NCI-H2081 treated with DMSO at 0.1 percent for 48 hours (cell line): ENCODE measurements around the gene ARMH3.
"Not testable (repeated sequence)": the region's sequence is repeated elsewhere in the genome, so short reads cannot be mapped to it uniquely, and the experiment has no call there.

Experiments
- DNase-seq: peaks from one replicate; lab custom pipeline; 2025; lab: John Stamatoyannopoulos, UW

Gene ARMH3

DNA sequence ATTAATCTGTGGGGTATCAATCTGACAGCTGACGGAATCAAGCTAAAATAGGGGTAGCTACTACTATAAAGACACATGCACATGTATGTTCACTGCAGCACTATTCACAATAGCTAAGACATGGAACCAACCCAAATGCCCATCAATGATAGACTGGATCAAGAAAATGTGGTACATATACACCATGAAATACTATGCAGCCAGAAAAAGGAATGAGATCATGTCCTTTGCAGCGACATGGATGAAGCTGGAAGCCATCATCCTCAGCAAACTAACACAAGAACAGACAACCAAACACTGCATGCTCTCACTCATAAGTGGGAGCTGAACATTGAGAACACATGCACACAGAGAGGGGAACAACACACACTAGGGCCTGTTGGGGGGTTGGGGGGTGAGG, 75.3 kb downstream of the ARMH3 start:
- DNase-seq, result not testable (repeated sequence)

DNA sequence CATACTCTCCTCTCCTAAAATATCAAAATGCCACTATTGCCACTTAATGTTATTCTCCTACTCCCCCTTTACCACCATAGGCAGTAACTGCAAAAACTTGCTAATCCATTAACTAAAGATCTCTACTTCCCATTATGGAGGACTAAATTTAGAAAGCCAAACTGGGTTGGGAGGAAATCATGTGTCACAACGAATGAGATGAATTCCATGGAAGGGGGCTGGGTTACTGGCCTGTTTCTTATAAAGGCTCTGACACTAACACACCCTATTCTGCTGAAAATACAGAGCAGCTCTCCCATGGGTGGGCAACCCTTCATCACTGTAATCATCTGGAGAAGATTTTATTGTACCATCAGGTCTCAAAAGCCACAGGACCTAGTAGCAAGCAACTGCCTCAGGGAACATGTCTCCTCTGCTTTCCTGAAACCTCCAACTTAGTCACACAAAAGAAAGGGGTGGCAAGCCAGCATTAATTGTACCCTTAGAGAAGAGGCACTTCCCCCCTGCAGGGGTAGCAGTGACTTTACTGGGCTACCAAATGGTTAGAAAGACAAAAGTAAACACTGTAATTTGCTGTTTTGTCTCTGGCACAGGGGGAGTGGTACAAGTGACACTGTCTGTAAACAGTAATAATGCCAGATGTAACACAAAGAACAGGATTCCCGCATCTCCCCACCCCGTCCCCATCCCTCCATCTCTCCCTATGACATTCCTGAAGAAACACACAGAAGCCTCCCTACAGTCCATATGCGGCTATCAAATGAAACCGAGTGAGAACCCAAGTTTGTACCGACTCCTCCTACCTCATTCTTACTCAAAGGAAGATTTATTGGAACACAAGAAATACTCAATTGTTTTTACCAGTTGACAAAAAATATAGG, 81.6 kb downstream of the ARMH3 start:
- DNase-seq, result peak; percentile 59

DNA sequence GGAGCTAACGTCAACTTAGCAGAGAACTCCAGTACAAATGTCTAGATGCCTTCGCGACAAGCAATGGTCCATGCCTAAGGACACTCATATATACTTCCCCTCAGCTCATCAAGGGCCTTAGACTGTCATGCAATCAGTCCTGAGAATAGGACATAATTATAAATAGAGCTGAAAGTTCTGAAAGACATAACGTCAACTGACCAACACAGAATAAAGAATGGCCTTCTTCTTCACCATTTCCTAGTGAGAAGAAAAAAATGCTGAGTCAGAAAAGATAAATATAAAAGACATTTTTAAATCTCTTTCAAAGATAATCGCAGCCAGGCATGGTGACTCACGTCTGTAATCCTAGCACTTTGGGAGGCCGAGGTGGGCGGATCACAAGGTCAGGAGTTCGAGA, 83.2 kb downstream of the ARMH3 start:
- DNase-seq, result no peak

DNA sequence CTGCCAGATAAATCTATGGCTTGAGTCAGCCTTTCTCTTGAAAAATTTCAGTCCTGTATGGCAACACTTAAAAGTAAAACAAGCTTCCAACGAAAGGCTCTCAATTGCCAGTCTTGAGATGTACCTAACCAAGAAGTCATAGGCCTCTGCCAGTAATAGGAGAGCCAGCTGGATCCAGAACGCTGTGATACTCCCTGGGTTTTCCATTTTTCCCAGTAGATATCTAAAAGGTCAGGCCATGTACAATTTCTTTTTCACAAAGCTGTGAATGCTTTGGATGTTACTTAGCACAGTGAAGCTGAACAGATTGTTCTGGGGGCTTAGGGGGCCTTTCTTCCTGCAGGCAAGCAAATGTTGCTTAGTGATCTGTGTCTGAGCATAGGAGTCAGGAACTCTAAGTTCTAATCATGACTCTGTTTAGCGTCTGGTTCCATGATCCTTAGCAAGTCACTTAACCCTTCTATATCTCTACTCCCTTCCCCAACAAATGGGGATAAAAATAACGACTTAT, 86.5 kb downstream of the ARMH3 start:
- no peak for DNase-seq

DNA sequence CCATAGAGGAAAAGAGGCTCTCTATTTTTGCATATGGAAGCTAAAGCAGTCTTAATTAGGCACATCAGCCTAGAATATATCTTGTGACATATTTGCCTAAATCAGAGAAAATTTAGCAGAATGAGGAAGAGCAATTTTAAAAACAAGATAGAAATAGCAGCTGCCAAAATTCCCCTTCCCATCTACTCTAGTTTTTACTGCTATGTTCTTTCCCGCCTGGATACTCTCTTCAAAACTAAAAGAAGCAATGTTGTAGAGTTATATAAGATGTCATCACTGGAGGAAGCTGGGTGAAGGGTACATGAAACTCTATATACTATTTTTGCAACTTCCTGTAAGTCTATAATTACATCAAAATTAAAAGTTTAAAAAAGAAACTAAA, 87.0 kb downstream of the ARMH3 start:
- DNase-seq, result no peak

DNA sequence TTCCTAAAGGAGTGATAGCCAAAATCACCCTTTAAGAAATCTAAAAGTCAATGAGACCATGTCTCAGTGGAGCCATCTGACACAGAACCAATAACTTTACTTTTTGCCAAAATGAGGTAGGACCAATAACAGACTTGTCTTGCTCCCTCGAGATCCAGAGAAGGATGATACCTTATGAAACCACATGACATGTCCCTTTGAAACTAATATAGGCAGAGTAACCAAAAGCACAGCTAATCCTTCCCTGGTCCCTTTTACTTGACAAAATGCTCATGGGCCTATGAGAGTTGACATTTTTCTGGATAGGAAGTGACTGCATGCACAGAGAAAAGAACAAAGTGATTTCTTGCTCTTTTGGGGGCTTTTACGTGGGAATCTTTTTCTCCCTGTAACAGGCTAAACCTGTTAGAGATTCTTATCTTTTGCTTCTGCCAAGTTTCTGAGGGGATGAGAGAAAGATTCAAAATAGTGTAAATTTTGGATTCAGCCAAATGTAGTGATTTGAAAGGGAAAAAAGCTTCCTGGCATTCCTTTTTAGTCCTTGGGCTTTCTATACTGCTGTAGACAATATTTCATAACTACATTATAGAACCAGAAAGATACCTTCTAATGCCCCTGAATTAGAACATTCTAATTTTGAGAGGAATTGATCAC, 87.6 kb downstream of the ARMH3 start:
- DNase-seq, result no peak

DNA sequence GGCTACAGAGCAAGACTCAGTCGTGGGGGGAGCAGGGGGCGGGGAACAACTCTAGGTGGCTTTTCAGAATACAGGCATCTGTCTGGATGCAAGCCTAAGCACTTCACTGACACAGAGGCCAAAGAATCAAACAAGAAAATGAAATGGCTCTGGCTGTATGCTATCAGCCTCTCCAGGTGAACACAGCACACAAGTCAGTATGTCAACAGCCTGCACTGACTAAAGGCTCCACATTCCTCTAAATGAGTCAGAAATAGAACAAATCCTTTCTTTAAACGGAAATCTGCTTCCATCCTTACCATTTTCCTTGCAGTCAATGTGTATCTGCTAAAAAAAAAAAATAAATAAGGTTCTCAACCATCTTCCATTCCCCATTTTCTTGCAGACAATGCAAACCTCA, 88.3 kb downstream of the ARMH3 start:
- no peak for DNase-seq

DNA sequence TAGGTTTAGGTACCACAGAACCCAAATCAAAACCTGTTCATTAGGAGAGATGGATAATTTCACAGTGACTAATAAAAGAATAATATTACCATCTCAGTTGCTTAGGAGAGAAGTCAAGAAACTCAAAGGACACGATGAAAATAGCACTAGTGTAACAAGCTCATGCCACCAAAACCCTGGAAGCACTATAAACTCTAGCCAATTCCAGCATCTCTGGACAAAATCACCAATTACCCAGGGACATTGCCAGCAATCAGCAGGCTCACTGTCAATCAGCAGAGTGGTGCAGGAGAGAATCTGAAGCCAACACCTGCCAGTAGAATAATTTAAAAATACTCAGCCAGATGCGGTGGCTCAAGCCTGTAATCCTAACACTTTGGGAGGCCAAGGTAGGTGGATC, 88.9 kb downstream of the ARMH3 start:
- DNase-seq, result no peak

DNA sequence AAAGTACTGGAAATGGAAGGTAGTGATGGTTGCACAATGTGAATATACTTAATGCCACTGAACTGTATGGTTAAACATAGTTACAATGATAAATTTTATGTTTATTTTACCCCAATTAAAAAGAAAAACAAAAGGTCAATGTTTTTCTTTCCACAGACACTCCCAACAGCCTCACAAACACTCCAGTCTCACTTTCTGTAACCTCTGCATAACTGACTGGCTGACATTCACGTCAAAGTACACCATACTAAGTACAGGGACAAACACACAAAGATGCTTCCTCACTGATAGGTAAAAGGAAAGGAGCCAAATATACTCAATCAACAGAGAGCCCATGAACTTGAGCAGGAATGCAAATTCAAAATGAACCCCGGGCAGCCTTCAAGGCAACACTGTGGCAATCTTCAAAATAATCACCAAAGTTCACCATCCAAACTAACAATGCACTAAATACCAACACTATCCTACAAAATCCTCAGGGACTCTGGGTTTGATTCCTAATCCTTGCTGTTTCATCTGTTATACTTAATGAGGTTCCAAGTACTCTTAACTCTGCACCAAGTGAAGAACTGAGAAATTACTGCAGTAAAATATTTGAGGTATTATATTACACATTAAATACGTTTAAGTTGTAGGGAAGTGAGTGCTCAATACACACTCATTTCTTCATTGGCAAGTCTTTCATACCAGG, 90.8 kb downstream of the ARMH3 start:
- no peak for DNase-seq

DNA sequence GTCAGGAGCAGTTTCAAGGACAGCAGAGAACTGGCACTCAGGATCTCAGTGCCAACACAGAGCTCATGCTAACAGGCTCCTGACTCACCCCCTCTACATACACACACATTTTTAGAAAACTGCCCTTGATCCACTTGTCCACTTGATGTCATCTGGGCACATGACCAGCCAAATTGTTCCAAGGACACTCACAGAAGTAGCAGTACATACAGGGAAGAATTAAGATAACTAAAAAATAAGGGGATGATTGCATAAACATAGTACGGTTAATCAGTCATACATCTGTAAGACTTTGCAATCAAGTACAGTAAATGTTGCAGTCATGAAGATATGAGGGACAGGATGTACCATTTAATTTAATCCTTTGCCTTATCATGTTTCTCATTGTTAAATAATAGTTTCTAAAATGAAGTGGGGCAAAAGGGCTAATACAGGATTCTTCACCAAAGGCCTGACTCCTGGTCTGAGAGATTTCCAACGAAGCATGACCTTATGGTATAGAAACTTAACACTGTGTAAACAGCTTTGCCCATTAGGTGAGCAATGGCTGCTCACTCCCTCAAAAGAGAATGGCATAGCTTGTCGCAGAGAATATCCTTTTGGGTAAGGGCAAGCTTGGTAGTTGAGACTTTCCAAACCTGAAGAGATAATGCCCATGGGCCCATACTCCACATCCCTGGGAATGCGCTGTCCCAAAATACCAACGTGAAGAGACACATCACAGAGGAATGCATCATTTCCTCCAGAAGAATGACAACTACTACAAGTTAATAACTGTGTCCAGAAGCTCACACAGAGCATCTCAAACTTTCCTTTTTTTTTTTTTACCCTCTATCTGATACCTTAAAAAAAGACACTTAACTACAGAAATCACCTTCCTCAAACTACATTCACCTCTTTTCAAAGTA, 94.1 kb downstream of the ARMH3 start:
- no peak for DNase-seq

DNA sequence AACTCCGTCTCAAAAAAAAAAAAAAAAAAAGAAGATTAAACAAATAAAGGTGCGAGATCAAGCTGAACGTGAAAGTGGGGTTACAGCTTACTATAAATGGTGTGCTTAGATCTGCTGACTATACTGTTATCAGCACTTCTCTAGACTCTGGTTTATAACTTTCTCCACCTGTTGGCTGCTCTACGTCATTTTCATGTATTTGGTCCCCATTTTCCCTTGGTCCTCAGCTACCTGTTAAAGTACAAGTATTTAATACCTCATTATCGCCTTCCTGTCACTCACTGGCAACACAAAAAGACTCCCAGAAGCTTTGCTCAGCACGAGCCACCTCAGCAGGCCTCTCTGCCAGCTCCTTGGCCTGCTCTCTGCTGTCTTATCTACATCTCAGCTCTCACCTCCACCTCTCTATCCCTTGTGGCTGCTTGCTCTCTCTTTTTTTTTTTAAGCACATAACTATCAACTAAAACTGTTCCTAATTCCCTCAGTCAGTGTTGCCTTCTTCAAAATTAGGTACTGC, 95.0 kb downstream of the ARMH3 start:
- no peak for DNase-seq

DNA sequence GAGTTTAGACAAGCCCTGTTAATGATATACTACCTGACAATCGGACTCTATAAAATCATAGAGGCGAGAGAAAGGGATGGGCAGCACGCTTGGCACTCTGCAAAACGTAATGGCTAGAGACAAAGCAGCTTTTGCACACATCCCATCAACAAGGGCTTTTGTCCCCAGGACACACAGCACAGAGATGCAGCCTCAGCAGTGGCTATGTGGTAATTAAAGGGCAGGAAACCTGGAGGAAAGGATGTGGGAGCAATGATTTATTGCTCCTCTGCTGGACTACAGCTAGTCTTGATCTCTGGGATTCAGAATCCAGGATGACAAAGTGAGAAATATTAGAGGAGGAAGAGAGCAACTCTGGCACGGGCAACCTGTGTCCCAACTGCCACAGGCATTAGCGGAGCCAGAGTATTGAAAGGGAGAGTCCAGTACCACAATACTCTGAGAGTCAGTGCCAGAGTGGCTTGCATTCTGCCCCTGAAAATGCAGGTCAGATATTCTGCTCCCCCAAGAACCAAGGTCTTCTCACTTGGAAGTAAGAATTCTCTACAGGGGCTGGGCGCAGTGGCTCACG, 96.5 kb downstream of the ARMH3 start:
- no peak for DNase-seq

DNA sequence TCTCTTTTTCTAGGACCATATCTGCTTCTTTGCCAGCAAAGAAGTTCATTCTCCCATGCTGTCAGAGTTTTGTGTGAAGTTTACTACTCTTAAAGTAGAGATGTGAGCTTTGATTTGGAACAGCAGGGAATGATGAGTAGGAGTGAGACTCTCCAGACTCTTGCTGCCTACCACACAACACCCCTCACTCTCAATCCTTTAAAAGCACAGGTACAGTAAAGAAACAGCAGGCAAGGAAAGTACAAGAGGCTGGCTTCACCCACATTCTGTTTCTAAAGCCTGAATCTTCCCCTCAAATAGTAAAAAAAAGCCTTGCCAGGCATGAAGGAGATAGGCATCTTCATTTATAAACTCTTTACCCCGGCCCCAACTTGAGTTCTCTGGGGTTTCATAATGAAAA, 97.3 kb downstream of the ARMH3 start:
- DNase-seq, result no peak

DNA sequence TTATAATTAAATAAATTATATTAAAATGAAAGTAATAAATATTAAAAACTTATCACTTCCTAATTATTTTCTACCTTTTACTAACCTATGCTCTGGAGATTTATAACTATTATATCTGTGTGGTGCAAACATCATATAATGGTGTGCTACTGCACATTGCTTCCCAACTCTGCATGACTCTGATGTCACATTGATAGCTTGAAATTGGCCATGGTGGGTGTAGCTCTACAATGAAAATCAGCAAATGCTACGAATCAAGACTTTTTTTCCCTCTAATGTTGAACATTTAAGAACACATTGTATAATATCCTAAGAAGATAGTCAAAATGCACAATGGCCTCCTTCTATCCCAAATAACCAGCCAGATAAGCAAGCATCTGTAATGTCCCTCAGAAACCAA, 99.1 kb downstream of the ARMH3 start:
- no peak for DNase-seq

DNA sequence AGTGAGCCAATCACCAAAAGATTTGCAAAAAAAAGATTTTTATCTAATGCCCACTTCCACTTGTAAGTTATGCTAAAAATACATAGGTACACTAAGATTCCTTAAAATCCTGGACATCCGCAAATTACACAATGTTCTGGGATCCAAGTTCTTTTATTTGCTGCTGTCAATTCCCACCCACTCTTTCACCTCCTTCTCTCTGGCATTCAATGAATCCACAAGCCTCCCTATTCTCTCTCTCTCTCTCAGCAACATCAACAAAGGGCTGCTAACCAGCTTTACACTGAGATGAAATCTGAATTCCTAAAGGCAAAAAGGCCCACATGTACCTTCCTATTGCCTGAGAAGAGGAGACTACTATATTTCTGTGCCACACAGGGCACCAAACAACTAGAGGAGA, 99.9 kb downstream of the ARMH3 start:
- no peak for DNase-seq

DNA sequence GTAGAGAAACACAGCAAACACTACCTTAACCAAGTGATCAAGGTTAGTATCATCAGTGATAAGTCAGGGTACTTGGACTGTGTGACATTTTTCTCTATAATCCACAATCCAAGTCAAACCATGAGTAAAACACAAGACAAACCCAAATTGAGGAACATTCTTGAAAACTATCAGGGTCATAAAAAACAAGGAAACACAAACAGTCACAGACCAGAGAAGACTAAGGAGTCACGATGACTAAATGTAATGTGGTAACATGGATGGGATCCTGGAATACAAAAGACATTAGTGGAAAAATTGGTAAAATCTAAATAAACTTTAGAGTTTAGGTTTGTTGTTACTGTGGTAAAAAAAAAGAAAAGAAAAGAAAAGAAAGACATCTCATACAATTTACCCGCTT, 103.8 kb downstream of the ARMH3 start:
- no peak for DNase-seq

DNA sequence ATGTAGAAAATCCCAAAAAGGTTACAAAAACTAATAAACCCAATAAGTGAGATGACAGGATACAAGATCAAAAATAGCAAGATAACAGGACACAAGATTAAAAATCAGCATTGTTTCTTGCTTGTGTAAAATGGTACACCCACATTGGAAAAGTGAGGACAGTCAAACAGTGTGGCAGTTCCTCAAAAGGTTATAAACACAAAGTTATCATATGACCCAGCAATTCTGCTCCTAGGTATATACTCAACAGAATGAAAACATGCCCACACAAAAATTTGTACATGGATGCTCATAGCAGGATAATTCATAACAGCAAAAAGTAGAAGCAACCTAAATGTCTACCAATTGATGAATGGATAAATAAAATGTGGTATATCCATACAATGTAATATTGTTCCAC, 105.8 kb downstream of the ARMH3 start:
- DNase-seq, result no peak

DNA sequence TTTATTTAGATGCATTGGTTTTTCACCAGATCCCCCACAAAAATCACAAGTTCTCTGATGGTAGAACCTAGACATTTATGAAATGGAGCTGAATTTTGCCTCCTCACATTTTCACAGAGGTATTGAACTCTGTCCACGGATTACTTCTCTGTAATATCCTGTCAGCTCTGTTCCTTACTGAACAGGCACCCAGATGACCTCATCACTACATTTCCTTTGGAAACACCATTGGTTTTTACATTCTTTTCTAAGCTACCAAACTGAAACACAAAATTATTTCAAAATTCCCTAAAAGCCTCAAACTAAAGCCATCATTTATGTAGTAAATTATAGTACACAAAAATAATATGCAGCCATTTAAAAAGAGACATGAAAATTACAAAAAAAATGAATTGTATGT, 114.1 kb downstream of the ARMH3 start:
- no peak for DNase-seq

DNA sequence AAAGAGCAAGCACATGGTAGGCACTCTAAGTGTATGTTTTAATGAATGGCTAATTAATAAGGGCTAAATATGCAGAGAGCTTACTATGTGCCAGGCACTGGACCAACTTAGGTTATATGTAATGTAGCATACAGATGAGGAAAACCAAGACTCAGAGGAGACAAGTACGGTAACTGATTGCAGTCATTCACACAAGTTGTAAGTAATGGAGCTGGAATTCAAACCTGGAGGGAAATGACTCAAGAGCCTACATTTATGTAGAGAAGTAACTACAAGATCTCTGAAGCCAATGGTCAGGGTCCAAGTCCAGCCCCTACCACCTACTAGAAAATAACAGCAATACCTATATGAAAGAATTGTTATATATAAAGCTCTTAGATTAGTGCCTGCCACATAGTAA, 115.1 kb downstream of the ARMH3 start:
- DNase-seq, result no peak

DNA sequence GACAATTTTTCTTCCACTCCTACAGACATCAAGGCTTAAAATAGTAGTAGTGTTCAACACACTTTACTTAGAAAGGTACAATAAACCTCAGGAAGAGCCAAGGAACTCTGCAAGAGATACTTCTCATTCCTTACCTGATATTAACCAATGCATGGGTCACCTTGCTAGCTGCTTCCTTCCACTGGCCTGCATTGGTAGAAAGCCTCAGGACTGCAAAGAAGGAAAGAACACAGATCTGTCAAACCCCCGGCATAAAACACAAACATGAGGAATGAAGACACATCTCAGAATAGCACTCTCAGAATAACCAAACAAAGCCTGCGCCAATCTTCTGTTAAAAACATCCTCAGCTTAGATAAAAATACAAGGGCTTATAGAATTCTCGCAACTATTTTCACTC, 116.2 kb downstream of the ARMH3 start:
- no peak for DNase-seq

DNA sequence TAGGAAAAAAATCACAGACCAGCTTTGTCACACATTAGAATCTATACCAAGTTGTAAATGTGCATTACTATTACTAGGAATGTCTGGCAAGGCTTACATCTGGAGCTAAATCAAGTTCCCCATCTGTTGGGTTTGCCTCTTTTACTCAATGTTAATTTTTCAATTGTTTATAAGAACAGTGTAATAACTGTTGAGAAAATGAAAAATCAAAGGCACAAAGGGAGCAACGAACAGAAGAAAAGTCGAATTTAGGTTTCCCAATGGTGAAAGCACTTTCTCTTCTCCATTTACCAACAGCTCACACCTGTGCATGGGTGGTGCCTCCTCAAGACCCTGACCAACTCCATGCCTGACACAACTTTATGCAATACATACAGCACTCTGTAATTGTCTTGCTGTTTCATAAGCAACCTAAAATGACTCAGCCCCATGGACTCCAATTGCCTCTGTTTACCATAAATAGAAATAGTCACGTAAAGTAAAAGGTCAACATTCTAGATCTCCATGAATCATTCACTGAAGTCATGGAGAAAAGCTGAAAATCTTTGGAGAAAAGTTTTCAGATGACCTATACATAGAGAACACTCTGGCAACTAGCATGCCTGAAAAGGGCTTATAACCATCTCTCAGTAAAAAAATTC, 116.8 kb downstream of the ARMH3 start:
- no peak for DNase-seq
